Measurements from ENCODE around the gene TMPRSS13. TPM values are rescaled to one million over a fixed set of nuclear protein-coding genes. Genes with fewer than 3 reads are reported as not detected.

TMPRSS13 gene
- polyA plus RNA-seq, 5 donors = 7.9 to 11.7 (median 9.4) TPM

- DNase-seq = no peak
These were observed 15.3 kb downstream of the TMPRSS13 start for GRCh38 chr11:117913736-117914397.

- DNase-seq = no peak
These were observed 16.7 kb downstream of the TMPRSS13 start for GRCh38 chr11:117912497-117912896.

GRCh38 chr11:117911694-117912093 lies 17.5 kb downstream of the TMPRSS13 start:
- no peak for DNase-seq

- no peak for DNase-seq
These were observed 18.1 kb downstream of the TMPRSS13 start for GRCh38 chr11:117910941-117911655.

DNA sequence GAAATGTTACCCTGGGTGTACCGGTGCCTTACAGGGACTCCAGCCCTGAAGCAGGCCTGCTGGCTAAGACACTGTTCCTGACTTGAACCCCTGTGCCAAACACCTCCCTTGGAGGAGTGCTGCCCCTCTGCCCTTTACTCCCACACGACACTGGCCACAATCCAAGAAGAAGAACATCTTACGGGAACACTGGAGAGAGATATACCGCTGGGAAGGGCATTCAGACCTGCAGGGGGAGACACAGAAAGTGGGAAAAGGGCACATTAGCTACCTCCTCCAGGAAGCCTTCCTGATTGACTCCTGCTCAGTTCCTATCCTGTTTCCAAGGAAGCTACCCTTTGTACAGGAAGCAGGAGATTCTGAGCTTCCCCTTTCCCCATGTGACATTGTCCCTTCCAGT lies 18.7 kb downstream of the TMPRSS13 start:
- DNase-seq = no peak

- DNase-seq = no peak
These were observed 19.4 kb downstream of the TMPRSS13 start for GRCh38 chr11:117909611-117910382.

GRCh38 chr11:117908959-117909610 lies 20.1 kb downstream of the TMPRSS13 start:
- DNase-seq = no peak

GRCh38 chr11:117908109-117908895 lies 20.9 kb downstream of the TMPRSS13 start:
- DNase-seq = no peak

DNA sequence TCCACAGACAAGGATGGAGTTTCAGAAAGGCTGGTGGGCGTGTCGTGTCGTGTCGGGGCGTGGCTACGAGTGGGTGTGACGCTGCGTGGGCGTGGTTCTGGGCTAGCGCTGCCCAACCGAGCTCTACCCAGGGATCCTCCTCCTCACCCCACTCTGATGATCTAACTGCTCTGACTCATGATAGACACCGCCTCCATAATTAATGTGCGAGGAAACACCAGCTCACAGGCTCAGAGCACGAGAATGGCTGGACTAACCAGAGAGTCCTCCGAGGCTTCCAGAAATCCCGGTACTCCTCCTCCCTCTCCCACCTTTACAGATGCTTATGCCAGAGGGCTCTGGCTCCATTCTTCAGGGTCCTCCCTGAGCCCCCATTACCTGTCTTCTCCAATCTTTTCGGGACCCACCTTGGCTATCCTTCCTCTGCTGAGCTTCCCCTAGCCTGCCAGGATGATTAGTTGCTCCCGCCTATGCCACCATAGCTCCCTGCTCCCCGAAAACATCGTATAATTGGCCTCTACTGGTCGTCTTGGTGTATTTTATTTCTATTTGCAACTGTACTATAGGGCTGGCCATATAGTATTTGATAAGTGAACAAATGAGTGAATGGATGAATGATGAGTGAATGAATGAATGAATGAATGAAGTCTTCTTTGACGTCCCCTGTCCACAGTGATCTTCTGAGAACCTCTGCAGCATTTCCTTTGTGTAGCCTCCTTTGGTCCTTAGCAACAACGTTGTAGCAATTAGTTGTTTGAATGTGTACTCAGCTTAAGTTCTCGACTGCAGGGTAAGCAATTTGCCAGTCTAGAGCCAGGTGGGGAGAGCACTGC lies 21.7 kb downstream of the TMPRSS13 start:
- DNase-seq = peak in 1 of 2 donors; percentile 56

- no peak for DNase-seq
These were observed 22.5 kb downstream of the TMPRSS13 start for GRCh38 chr11:117906710-117907109.

- no peak for DNase-seq
These were observed 23.1 kb downstream of the TMPRSS13 start for GRCh38 chr11:117906126-117906525.

DNA sequence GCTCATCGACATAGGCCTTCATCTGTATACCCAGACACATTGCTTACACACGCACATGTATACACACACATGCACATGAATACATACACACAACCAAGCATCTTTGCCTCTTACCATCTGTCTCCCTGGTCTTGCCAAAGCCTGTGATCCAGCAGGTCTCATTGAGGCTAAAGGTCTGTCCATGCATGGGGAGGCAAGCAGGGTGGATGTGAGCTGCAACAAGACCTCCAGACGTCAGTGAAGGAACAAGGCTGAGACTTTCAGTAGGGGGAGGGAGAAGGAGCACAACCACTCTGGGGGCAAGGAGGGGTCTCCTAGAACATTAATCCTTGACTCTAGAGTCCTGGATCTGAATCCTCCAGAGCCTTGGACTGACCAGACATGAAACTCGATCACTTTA lies 23.7 kb downstream of the TMPRSS13 start:
- no peak for DNase-seq

GRCh38 chr11:117903505-117904382 lies 25.5 kb downstream of the TMPRSS13 start:
- no peak for DNase-seq

- DNase-seq = no peak
These were observed 27.0 kb downstream of the TMPRSS13 start for GRCh38 chr11:117902001-117902845.

GRCh38 chr11:117901601-117902000 lies 27.6 kb downstream of the TMPRSS13 start:
- DNase-seq = no peak

- no peak for DNase-seq
These were observed 28.3 kb downstream of the TMPRSS13 start for GRCh38 chr11:117900720-117901440.

- no peak for DNase-seq
These were observed 29.0 kb downstream of the TMPRSS13 start for GRCh38 chr11:117900121-117900648.

Measured in right lung (tissue), 5 donors.